GM10248 (cell line): Measurements from ENCODE around the gene TTC27.
"Not testable (repeated sequence)": the region's sequence is repeated elsewhere in the genome, so short reads cannot be mapped to it uniquely, and the experiment has no call there.

Experiments
- CTCF ChIA-PET: fragments of 300-600 bp; sonication (Branson Sonifier 250); formaldehyde crosslinking; extraction: SDS; loops from one replicate; lab custom pipeline; 2021; ENCODE audit warnings: antibody characterized with exemption; lab: Yijun Ruan, JAX
- POLR2A ChIA-PET: fragments of 350-650 bp; sonication (Branson Sonifier 250); formaldehyde crosslinking; extraction: SDS; loops from one replicate; lab custom pipeline; 2020; ENCODE audit warnings: antibody characterized with exemption; lab: Yijun Ruan, JAX
- DNase-seq: peaks from one replicate; pipeline ENCODE4 v3.0.0; 2012; ENCODE audit errors: extremely low spot score
- TF ChIP-seq, protein P1 (sequence below): IDR thresholded peaks from 2 replicates; pipeline ENCODE4 v1.5.1; 2012; ENCODE audit warnings: mild to moderate bottlenecking, low read depth; ENCODE audit errors: extremely low read depth, missing control alignments, control extremely low read depth

TTC27 gene

DNA sequence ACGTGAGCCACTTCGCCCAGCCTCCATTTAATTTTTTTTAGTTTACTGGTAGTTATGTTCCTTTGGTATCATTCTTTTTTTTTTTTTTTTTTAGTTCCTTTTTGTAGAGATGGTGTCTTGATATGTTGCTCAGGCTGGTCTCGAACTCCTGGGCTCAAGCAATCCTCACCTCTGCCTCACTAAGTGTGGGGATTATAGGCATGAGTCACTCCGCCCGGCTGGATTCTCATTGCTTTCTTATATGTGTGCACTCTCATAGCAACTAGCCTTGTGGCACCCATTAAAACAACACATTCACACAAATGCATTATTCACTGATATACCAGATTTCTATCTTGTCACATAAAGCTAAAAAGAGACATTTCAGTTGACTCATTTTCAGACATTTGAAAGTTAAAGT, 4.2 kb downstream of the TTC27 start:
- CTCF ChIA-PET = no interaction called here
- TF ChIP-seq, protein P1, sequence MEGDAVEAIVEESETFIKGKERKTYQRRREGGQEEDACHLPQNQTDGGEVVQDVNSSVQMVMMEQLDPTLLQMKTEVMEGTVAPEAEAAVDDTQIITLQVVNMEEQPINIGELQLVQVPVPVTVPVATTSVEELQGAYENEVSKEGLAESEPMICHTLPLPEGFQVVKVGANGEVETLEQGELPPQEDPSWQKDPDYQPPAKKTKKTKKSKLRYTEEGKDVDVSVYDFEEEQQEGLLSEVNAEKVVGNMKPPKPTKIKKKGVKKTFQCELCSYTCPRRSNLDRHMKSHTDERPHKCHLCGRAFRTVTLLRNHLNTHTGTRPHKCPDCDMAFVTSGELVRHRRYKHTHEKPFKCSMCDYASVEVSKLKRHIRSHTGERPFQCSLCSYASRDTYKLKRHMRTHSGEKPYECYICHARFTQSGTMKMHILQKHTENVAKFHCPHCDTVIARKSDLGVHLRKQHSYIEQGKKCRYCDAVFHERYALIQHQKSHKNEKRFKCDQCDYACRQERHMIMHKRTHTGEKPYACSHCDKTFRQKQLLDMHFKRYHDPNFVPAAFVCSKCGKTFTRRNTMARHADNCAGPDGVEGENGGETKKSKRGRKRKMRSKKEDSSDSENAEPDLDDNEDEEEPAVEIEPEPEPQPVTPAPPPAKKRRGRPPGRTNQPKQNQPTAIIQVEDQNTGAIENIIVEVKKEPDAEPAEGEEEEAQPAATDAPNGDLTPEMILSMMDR = no peak
- POLR2A ChIA-PET = no interaction called here
- no peak for DNase-seq

DNA sequence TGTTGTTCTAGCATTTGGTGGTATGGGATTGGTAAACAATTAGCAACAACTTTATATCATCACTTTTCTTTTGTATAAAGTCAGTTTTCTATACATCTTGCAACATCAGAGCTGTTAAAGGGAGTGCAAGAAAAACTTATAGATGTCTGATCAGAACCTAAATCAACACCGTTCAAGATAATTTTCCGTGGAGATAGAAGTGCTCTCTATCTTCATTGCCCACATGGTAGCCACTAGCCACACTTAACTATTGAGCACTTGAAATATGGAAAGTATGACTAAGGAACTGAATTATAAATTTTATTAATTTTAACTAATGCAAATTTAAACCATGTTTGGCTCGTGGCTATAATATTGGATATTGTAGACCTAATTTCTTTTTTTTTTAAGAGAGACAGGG, 5.2 kb downstream of the TTC27 start:
- POLR2A ChIA-PET = no interaction called here
- TF ChIP-seq, protein P1 = no peak
- DNase-seq = no peak
- CTCF ChIA-PET = no interaction called here

DNA sequence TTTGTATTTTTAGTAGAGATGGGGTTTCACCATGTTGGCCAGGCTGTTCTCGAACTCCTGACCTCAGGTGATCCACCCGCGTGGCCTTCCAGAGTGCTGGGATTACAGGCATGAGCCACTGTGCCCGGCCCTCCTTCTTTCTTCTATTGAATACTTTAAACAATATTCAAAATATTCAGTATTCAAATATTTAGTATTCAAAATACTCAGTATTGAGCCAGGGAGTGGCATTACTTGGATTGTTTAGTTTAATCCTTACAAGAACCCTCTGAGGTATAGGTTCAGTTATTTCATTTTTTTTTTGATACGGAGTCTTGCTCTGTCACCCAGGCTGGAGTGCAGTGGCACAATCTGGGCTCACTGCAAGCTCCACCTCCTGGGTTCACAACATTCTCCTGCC, 10.7 kb downstream of the TTC27 start:
- CTCF ChIA-PET, POLR2A ChIA-PET, DNase-seq: not testable (repeated sequence)

DNA sequence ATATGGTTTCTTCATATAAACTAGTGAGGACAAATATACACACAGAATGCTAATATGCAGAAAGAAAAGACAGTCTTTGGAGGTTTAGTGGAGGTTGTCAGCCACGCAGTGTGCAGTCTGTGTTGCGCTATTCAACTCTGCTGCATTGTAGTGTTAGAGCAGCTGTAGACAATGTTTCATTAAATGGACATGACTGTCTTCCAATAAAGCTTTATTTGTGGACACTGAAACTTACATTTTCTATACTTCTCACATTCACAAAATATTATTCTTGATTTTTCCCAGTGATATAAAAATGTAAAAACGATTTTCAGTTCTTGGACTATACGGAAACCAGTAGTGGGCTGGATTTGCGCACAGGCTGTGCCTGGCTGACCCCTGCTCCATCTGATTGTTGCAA, 13.3 kb downstream of the TTC27 start:
- ChIA-PET CTCF (no interaction called here), POLR2A (no interaction called here)
- TF ChIP-seq, protein P1 = no peak
- DNase-seq = no peak

DNA sequence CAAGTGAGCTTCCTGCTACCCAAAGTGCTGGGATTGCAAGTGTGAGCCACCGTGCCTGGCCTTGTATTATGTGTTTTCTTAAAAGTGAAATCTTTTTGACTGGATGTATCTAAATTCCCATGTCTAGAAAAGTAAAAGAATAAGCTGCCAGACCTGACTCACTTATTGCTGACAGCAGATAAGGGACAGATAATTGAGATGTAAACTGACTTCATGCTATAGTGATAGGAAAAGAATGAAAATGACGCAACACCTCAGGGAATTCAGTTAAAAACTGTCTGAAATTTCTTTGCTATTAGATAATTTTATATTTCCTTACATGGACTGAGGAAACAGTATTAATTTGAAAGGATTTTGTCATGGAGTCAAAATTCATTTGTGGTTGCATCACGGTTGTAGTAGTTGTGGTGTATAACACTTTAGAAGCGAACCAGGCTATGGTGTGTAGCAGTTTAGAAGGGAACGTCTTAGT, 19.4 kb downstream of the TTC27 start:
- CTCF ChIA-PET = interaction anchor here (1.5 kb wide), 1 partner anchor 34 kb away, joined by 3 read pairs; no protein-coding TSS in a partner anchor
- no peak for DNase-seq

DNA sequence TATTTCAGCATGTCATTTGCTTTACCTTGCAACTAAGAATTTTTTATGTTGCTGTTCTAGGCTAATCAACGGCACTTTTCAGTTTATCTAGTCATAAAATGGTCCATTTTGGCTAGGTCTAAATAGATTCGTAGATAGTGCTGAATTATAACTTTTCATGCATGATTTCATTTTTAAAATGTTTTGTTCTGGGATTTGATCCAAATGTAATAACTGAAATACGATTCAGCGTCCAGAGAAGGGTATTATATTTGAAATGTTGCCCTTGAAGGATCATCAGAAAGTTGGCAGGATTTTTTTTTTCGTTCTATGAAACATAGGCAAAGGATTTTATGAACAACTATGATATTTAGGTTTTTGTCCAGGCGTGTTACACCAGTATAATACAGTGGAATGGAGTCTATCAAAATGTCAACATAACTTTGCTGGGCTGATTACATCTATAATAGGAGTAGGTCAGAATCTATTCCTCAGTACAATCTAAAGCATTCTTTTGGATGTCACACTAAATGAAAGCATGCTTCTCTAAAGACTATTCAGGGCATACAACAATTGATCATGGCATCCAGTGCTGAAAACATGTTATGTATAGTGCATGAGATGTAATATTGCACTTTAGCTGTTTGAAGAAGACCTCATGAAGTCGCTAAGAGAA, 24.8 kb downstream of the TTC27 start:
- ChIA-PET CTCF (no interaction called here), POLR2A (no interaction called here)
- DNase-seq = no peak
- TF ChIP-seq, protein P1 = no peak

More for the DNA sequence above, 19.4 kb downstream of the TTC27 start:
- TF ChIP-seq, protein P1 = no peak
- POLR2A ChIA-PET = no interaction called here

DNA sequence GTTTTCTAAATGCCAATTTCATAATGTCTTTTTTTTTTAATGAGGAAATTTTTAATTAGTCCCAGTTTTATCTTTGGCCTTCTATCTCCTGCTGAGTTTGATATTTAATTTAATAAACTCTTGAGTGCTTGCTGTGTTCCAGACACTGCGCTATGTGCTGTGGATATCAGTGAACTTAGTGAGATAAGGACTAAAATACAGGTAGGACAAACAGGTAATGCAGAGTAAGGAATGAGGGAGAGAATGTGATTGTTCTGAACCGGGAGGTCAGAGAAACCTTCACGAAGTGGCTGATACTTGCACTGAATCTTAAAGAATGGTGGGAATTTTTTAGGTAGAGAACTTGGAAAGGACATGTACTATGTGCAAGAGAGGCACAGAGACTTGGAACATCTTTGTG, 28.2 kb downstream of the TTC27 start:
- ChIA-PET CTCF (interaction anchor here (1.2 to 1.5 kb wide), 3 partner anchors 10 to 19 kb away, joined by 3 read pairs; no protein-coding TSS in a partner anchor), POLR2A (no interaction called here)
- DNase-seq = no peak
- TF ChIP-seq, protein P1 = no peak
